Measurements from ENCODE around the gene KCNJ12.

DNA sequence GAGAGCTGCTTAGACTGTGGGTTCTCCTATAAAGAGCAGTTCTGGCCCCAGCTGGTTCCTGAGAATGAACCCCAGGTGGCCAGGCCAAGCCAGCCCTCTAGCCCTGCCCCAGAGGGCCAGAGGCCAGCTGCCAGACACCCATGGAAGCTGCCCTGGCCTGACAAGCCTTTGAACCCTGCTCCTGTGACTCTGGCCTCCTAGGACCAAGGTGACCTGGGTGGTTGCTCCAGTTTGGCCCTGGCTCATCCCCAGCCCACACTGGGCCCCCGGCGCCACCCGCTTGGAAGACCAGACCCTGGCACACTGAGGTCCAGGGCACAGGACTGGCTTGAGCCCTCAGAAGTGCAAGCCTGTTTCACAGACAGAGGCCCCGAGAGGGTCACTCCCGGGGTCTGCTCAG lies 6.8 kb upstream of the KCNJ12 start:
- no peak for TF ChIP-seq POLR2A (IDR thresholded peaks at IDR 0.05)
- TF ChIP-seq EP300 (IDR thresholded peaks at IDR 0.05) = no peak
